Measurements from ENCODE around the gene WNT8B. TPM values are rescaled to one million over a fixed set of nuclear protein-coding genes. Genes with fewer than 3 reads are reported as not detected.

WNT8B gene
- polyA plus RNA-seq, 1 donor (not counting 4 experiments of a cell fraction or from before 2014, with no cell fraction given): not detected

GRCh38 chr10:100518761-100519241 lies 56.0 kb downstream of the WNT8B start:
- no peaks in the 10 kb centered on the region for H3K79me2 ChIP-seq (ENCODE audit: control insufficient read depth, insufficient read depth, low read length)
- dilution Hi-C loops (cut with MboI; ENCODE audit: extremely low pct_ligation_motif_present, low sequenced_read_pairs): no loop called here
- H3K4me2 ChIP-seq (ENCODE audit: control insufficient read depth, extremely low read depth, insufficient read depth, low read depth, low read length): peak overlapping the region; percentile 29
- no peak overlapping the region for H3K4me3 ChIP-seq (ENCODE audit: control insufficient read depth in 2 of 3, extremely low read depth in 1 of 3, insufficient read depth in 2 of 3, low read depth in 1 of 3, low read length in 3 of 3)
- DNase-seq (ENCODE audit: low read depth, low spot score) (no peak), FAIRE-seq (peak; percentile 83)
- H3K27ac ChIP-seq (ENCODE audit: control insufficient read depth, insufficient read depth, low read length): no peak overlapping the region
- no peaks in the 10 kb centered on the region for H3K27me3 ChIP-seq (ENCODE audit: control insufficient read depth, extremely low read depth, insufficient read depth, low read length)
- no peak overlapping the region for H3K9ac ChIP-seq (ENCODE audit: control insufficient read depth, extremely low read depth, insufficient read depth, low read length)
- H3K36me3 ChIP-seq (ENCODE audit: control insufficient read depth in 2 of 2, extremely low read depth in 1 of 2, insufficient read depth in 2 of 2, low read length in 2 of 2): peaks cover 2 to 7% of the 10 kb centered on the region in 2 experiments
- H3K9me1 ChIP-seq (ENCODE audit: control insufficient read depth, extremely low read depth, insufficient read depth, low read length): no peaks in the 10 kb centered on the region
- H2AFZ ChIP-seq (ENCODE audit: control insufficient read depth, low read length): no peak overlapping the region
- no peaks in the 10 kb centered on the region for H4K20me1 ChIP-seq (ENCODE audit: control insufficient read depth, extremely low read depth, insufficient read depth, low read length)
- no peaks in the 10 kb centered on the region for H3K9me3 ChIP-seq (ENCODE audit: control insufficient read depth, low read depth, low read length)
- no peak for TF ChIP-seq EZH2 (IDR thresholded peaks at IDR 0.05; ENCODE audit: low read length)
- TF ChIP-seq, protein P1, sequence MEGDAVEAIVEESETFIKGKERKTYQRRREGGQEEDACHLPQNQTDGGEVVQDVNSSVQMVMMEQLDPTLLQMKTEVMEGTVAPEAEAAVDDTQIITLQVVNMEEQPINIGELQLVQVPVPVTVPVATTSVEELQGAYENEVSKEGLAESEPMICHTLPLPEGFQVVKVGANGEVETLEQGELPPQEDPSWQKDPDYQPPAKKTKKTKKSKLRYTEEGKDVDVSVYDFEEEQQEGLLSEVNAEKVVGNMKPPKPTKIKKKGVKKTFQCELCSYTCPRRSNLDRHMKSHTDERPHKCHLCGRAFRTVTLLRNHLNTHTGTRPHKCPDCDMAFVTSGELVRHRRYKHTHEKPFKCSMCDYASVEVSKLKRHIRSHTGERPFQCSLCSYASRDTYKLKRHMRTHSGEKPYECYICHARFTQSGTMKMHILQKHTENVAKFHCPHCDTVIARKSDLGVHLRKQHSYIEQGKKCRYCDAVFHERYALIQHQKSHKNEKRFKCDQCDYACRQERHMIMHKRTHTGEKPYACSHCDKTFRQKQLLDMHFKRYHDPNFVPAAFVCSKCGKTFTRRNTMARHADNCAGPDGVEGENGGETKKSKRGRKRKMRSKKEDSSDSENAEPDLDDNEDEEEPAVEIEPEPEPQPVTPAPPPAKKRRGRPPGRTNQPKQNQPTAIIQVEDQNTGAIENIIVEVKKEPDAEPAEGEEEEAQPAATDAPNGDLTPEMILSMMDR (optimal IDR thresholded peaks at IDR 0.05 in 1 of 3, IDR thresholded peaks at IDR 0.05 in 1 of 3, conservative IDR thresholded peaks at IDR 0.05 in 1 of 3; ENCODE audit: extremely low read depth in 1 of 3, insufficient read depth in 2 of 3, low read length in 3 of 3): peak; percentile 53 to 67 (median 62)
- H3K4me1 ChIP-seq (ENCODE audit: control insufficient read depth, extremely low read depth, insufficient read depth, low read length): no peaks in the 10 kb centered on the region

GRCh38 chr10:100519311-100520051 lies 56.7 kb downstream of the WNT8B start, which contains the start of gene SEC31B:
SEC31B (minus strand) TSS chr10:100519861; CDS start chr10:100516952, 2,909 bp downstream.
- H3K79me2 ChIP-seq (ENCODE audit: control insufficient read depth, insufficient read depth, low read length): no peaks in the 10 kb centered on the region
- H3K4me1 ChIP-seq (ENCODE audit: control insufficient read depth, extremely low read depth, insufficient read depth, low read length): no peaks in the 10 kb centered on the region
- H3K36me3 ChIP-seq (ENCODE audit: control insufficient read depth in 2 of 2, extremely low read depth in 1 of 2, insufficient read depth in 2 of 2, low read length in 2 of 2): peaks cover 3 to 11% of the 10 kb centered on the region in 2 experiments
- dilution Hi-C loops (cut with MboI; ENCODE audit: extremely low pct_ligation_motif_present, low sequenced_read_pairs): no loop called here
- TF ChIP-seq, protein P1 (optimal IDR thresholded peaks at IDR 0.05 in 1 of 3, IDR thresholded peaks at IDR 0.05 in 1 of 3, conservative IDR thresholded peaks at IDR 0.05 in 1 of 3; ENCODE audit: extremely low read depth in 1 of 3, insufficient read depth in 2 of 3, low read length in 3 of 3): peak in 1 of 3 experiments; percentile 12
- TF ChIP-seq EZH2 (IDR thresholded peaks at IDR 0.05; ENCODE audit: low read length): no peak
- peak within 1 kb of the TSS; percentile 29 for H3K4me2 ChIP-seq (ENCODE audit: control insufficient read depth, extremely low read depth, insufficient read depth, low read depth, low read length)
- no peaks in the 10 kb centered on the region for H4K20me1 ChIP-seq (ENCODE audit: control insufficient read depth, extremely low read depth, insufficient read depth, low read length)
- no peak within 1 kb of the TSS for H3K27ac ChIP-seq (ENCODE audit: control insufficient read depth, insufficient read depth, low read length)
- H3K9ac ChIP-seq (ENCODE audit: control insufficient read depth, extremely low read depth, insufficient read depth, low read length): no peak within 1 kb of the TSS
- H3K4me3 ChIP-seq (ENCODE audit: control insufficient read depth in 2 of 3, extremely low read depth in 1 of 3, insufficient read depth in 2 of 3, low read depth in 1 of 3, low read length in 3 of 3): no peak within 1 kb of the TSS
- no peaks in the 10 kb centered on the region for H3K27me3 ChIP-seq (ENCODE audit: control insufficient read depth, extremely low read depth, insufficient read depth, low read length)
- no peaks in the 10 kb centered on the region for H3K9me1 ChIP-seq (ENCODE audit: control insufficient read depth, extremely low read depth, insufficient read depth, low read length)
- H2AFZ ChIP-seq (ENCODE audit: control insufficient read depth, low read length): no peak within 1 kb of the TSS
- FAIRE-seq (no peak), DNase-seq (ENCODE audit: low read depth, low spot score) (no peak)
- no peaks in the 10 kb centered on the region for H3K9me3 ChIP-seq (ENCODE audit: control insufficient read depth, low read depth, low read length)

Data from keratinocyte (primary cell).